ENCODE measurements around the gene INSIG2. TPM values are rescaled to one million over a fixed set of nuclear protein-coding genes. Genes with fewer than 3 reads are reported as not detected.

Gene INSIG2
- total RNA-seq, 1 donor from 2014 or later, result 16.8 TPM

- intact Hi-C loops (cut with micrococcal nuclease), result no loop called here
- peaks cover 16% of the 10 kb centered on the region for H3K4me1 Mint-ChIP-seq
- ChIA-PET CTCF (interaction anchor here (1.3 to 1.4 kb wide), 2 partner anchors 25 to 39 kb away, joined by 4 to 7 read pairs; no protein-coding TSS in a partner anchor), POLR2A (no interaction called here)
- no peak overlapping the region for H3K27ac Mint-ChIP-seq
- peaks cover 9% of the 10 kb centered on the region for H3K36me3 Mint-ChIP-seq (ENCODE audit: low read depth)
- H3K4me3 Mint-ChIP-seq, result no peak overlapping the region
- TF ChIP-seq CTCF (IDR thresholded peaks at IDR 0.05), result no peak
- H3K27me3 Mint-ChIP-seq, result peaks cover under 1% of the 10 kb centered on the region
- ATAC-seq (ENCODE audit: low read depth), result no peak
- no peaks in the 10 kb centered on the region for H3K9me3 Mint-ChIP-seq
- DNase-seq, result no peak
Measured at GRCh38 chr2:118085173-118086023, 2.9 kb upstream of the INSIG2 start.

- H3K27me3 Mint-ChIP-seq, result no peaks in the 10 kb centered on the region
- no peak for TF ChIP-seq CTCF (IDR thresholded peaks at IDR 0.05)
- ChIA-PET POLR2A (no interaction called here), CTCF (interaction anchor here (1.3 to 1.4 kb wide), 2 partner anchors 25 to 39 kb away, joined by 4 to 7 read pairs; no protein-coding TSS in a partner anchor)
- H3K9me3 Mint-ChIP-seq, result no peaks in the 10 kb centered on the region
- H3K4me3 Mint-ChIP-seq, result no peak overlapping the region
- no peak overlapping the region for H3K27ac Mint-ChIP-seq
- intact Hi-C loops (cut with micrococcal nuclease), result no loop called here
- H3K36me3 Mint-ChIP-seq (ENCODE audit: low read depth), result peaks cover 9% of the 10 kb centered on the region
- DNase-seq, result no peak
- ATAC-seq (ENCODE audit: low read depth), result no peak
- peaks cover 19% of the 10 kb centered on the region for H3K4me1 Mint-ChIP-seq
Measured at GRCh38 chr2:118086024-118086633, 2.1 kb upstream of the INSIG2 start.

- ChIA-PET POLR2A (interaction anchor here (1.1 to 1.9 kb wide), 7 partner anchors 12 to 275 kb away, joined by 3 to 18 read pairs (median 6); partner anchors contain the start of genes CCDC93 and DDX18), CTCF (interaction anchor here (1.1 to 1.7 kb wide), 2 partner anchors 43 to 78 kb away, joined by 3 to 7 read pairs; no protein-coding TSS in a partner anchor)
- TF ChIP-seq CTCF (IDR thresholded peaks at IDR 0.05), result no peak
- Mint-ChIP-seq H3K9me3 (no peaks in the 10 kb centered on the region), H3K36me3 (ENCODE audit: low read depth) (peaks cover 9% of the 10 kb centered on the region), H3K4me3 (peak overlapping the region; percentile 94), H3K27ac (no peak overlapping the region), H3K27me3 (no peaks in the 10 kb centered on the region), H3K4me1 (peaks cover 33% of the 10 kb centered on the region)
- intact Hi-C loops (cut with micrococcal nuclease), result loop anchor here (2.0 kb wide), 2 partner anchors 16 to 1670 kb away; partner anchors contain the start of gene PTPN4
- DNase-seq (no peak), ATAC-seq (ENCODE audit: low read depth) (no peak)
Measured at GRCh38 chr2:118089139-118089800, 999 bp downstream of the INSIG2 start.

- Mint-ChIP-seq H3K4me3 (no peak overlapping the region), H3K27ac (no peak overlapping the region), H3K36me3 (ENCODE audit: low read depth) (peaks cover 9% of the 10 kb centered on the region), H3K27me3 (no peaks in the 10 kb centered on the region), H3K4me1 (peaks cover 44% of the 10 kb centered on the region), H3K9me3 (no peaks in the 10 kb centered on the region)
- no peak for ATAC-seq (ENCODE audit: low read depth)
- POLR2A ChIA-PET, result interaction anchor here (1.0 kb wide), 1 partner anchor 1922 kb away, joined by 3 read pairs; the partner anchor contains the start of gene EPB41L5
- intact Hi-C loops (cut with micrococcal nuclease), result no loop called here
- no peak for TF ChIP-seq CTCF (IDR thresholded peaks at IDR 0.05)
- CTCF ChIA-PET, result interaction anchor here (1.7 kb wide), 1 partner anchor 44 kb away, joined by 7 read pairs; no protein-coding TSS in a partner anchor
- DNase-seq, result no peak
Measured at GRCh38 chr2:118090387-118091139, 2.3 kb downstream of the INSIG2 start.
